Peyer's patch (tissue), 4 donors: ENCODE measurements around the gene SETD1A.

ENCODE experiments used
- POLR2A ChIP-seq, 2 donors: fragments of 450-650 bp; IDR thresholded peaks; one replicate each; pipeline ENCODE4 v1.5.1; 2017; ENCODE audit warnings: antibody characterized with exemption in 2 of 2, mild to moderate bottlenecking in 2 of 2, moderate library complexity in 2 of 2
- TF ChIP-seq, protein P1 (sequence below), 6 experiments: fragments of 450-650 bp in 4 of 6; fragments of 200-600 bp in 2 of 6; sonication (generic) in 1 of 6; IDR thresholded peaks; one replicate each; pipeline ENCODE4 v1.5.1; 2017 to 2019; ENCODE audit warnings: antibody characterized with exemption in 6 of 6, mild to moderate bottlenecking in 3 of 6, moderate library complexity in 1 of 6

- TF ChIP-seq POLR2A (IDR thresholded peaks at IDR 0.05), result no peak
- TF ChIP-seq, protein P1, sequence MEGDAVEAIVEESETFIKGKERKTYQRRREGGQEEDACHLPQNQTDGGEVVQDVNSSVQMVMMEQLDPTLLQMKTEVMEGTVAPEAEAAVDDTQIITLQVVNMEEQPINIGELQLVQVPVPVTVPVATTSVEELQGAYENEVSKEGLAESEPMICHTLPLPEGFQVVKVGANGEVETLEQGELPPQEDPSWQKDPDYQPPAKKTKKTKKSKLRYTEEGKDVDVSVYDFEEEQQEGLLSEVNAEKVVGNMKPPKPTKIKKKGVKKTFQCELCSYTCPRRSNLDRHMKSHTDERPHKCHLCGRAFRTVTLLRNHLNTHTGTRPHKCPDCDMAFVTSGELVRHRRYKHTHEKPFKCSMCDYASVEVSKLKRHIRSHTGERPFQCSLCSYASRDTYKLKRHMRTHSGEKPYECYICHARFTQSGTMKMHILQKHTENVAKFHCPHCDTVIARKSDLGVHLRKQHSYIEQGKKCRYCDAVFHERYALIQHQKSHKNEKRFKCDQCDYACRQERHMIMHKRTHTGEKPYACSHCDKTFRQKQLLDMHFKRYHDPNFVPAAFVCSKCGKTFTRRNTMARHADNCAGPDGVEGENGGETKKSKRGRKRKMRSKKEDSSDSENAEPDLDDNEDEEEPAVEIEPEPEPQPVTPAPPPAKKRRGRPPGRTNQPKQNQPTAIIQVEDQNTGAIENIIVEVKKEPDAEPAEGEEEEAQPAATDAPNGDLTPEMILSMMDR (IDR thresholded peaks at IDR 0.05), result no peak
These were observed 40.5 kb downstream of the SETD1A start for GRCh38 chr16:30997725-30998711.
